ENCODE results near the gene FCAMR.

Gene FCAMR

GRCh38 chr1:207006083-207006482 is 35.8 kb upstream of the FCAMR start:
- H3K27me3 Mint-ChIP-seq: peaks cover 15% of the 10 kb centered on the region

GRCh38 chr1:207004931-207005830 is 34.9 kb upstream of the FCAMR start:
- H3K4me1 Mint-ChIP-seq: peaks cover 5% of the 10 kb centered on the region
- peaks cover 15% of the 10 kb centered on the region for H3K27me3 Mint-ChIP-seq
- H3K36me3 Mint-ChIP-seq: peaks cover 1% of the 10 kb centered on the region
- H3K4me3 Mint-ChIP-seq: no peak overlapping the region
- H3K9me3 Mint-ChIP-seq: peaks cover 2% of the 10 kb centered on the region
- ATAC-seq (ENCODE audit: low read depth): peak; percentile 76
- DNase-seq (ENCODE audit: low spot score in 2 of 2): peak in 1 of 2 donors; percentile 21
- no peak overlapping the region for H3K27ac Mint-ChIP-seq

More at GRCh38 chr1:207006083-207006482, 35.8 kb upstream of the FCAMR start:
- Mint-ChIP-seq H3K4me3 (no peak overlapping the region), H3K4me1 (peaks cover 5% of the 10 kb centered on the region), H3K9me3 (peaks cover 2% of the 10 kb centered on the region), H3K27ac (no peak overlapping the region), H3K36me3 (peaks cover 1% of the 10 kb centered on the region)
- DNase-seq (ENCODE audit: low spot score in 2 of 2) (no peak), ATAC-seq (ENCODE audit: low read depth) (no peak)

- no peak overlapping the region for H3K27ac Mint-ChIP-seq
- H3K27me3 Mint-ChIP-seq: peaks cover 12% of the 10 kb centered on the region
- no peak overlapping the region for H3K4me3 Mint-ChIP-seq
- peaks cover 2% of the 10 kb centered on the region for H3K9me3 Mint-ChIP-seq
- DNase-seq (ENCODE audit: low spot score in 2 of 2) (no peak), ATAC-seq (ENCODE audit: low read depth) (no peak)
- H3K36me3 Mint-ChIP-seq: peaks cover 1% of the 10 kb centered on the region
- peaks cover 5% of the 10 kb centered on the region for H3K4me1 Mint-ChIP-seq
Observed at GRCh38 chr1:207003210-207003609, 33.0 kb upstream of the FCAMR start.

GRCh38 chr1:207002724-207003146 is 32.5 kb upstream of the FCAMR start:
- ATAC-seq (ENCODE audit: low read depth) (no peak), DNase-seq (ENCODE audit: low spot score in 2 of 2) (no peak)
- peaks cover 5% of the 10 kb centered on the region for H3K4me1 Mint-ChIP-seq
- H3K9me3 Mint-ChIP-seq: peaks cover 2% of the 10 kb centered on the region
- peaks cover 12% of the 10 kb centered on the region for H3K27me3 Mint-ChIP-seq
- H3K27ac Mint-ChIP-seq: no peak overlapping the region
- no peak overlapping the region for H3K4me3 Mint-ChIP-seq
- H3K36me3 Mint-ChIP-seq: peaks cover 1% of the 10 kb centered on the region

GRCh38 chr1:207001492-207002245 is 31.4 kb upstream of the FCAMR start:
- no peaks in the 10 kb centered on the region for H3K36me3 Mint-ChIP-seq
- no peak overlapping the region for H3K27ac Mint-ChIP-seq
- peaks cover 5% of the 10 kb centered on the region for H3K4me1 Mint-ChIP-seq
- peaks cover 10% of the 10 kb centered on the region for H3K27me3 Mint-ChIP-seq
- DNase-seq (ENCODE audit: low spot score in 2 of 2): no peak
- ATAC-seq (ENCODE audit: low read depth): no peak
- H3K9me3 Mint-ChIP-seq: no peaks in the 10 kb centered on the region
- H3K4me3 Mint-ChIP-seq: no peak overlapping the region

- DNase-seq (ENCODE audit: low spot score in 2 of 2): no peak
- peaks cover 5% of the 10 kb centered on the region for H3K4me1 Mint-ChIP-seq
- no peak overlapping the region for H3K4me3 Mint-ChIP-seq
- no peak for ATAC-seq (ENCODE audit: low read depth)
- no peak overlapping the region for H3K27ac Mint-ChIP-seq
- peaks cover 6% of the 10 kb centered on the region for H3K27me3 Mint-ChIP-seq
- no peaks in the 10 kb centered on the region for H3K36me3 Mint-ChIP-seq
- H3K9me3 Mint-ChIP-seq: no peaks in the 10 kb centered on the region
Observed at GRCh38 chr1:207000651-207001291, 30.5 kb upstream of the FCAMR start.

- DNase-seq (ENCODE audit: low spot score in 2 of 2) (no peak), ATAC-seq (ENCODE audit: low read depth) (no peak)
- Mint-ChIP-seq H3K4me1 (no peaks in the 10 kb centered on the region), H3K27me3 (peaks cover 4% of the 10 kb centered on the region), H3K27ac (no peak overlapping the region), H3K36me3 (no peaks in the 10 kb centered on the region), H3K4me3 (no peak overlapping the region), H3K9me3 (no peaks in the 10 kb centered on the region)
Observed at GRCh38 chr1:206998816-206999215, 28.6 kb upstream of the FCAMR start.

GRCh38 chr1:206992790-206993189 is 22.5 kb upstream of the FCAMR start:
- no peak overlapping the region for H3K4me3 Mint-ChIP-seq
- no peaks in the 10 kb centered on the region for H3K36me3 Mint-ChIP-seq
- H3K4me1 Mint-ChIP-seq: no peaks in the 10 kb centered on the region
- DNase-seq (ENCODE audit: low spot score in 2 of 2) (no peak), ATAC-seq (ENCODE audit: low read depth) (no peak)
- H3K9me3 Mint-ChIP-seq: no peaks in the 10 kb centered on the region
- peaks cover 9% of the 10 kb centered on the region for H3K27me3 Mint-ChIP-seq
- no peak overlapping the region for H3K27ac Mint-ChIP-seq

GRCh38 chr1:206987873-206988272 is 17.6 kb upstream of the FCAMR start:
- no peaks in the 10 kb centered on the region for H3K36me3 Mint-ChIP-seq
- H3K4me3 Mint-ChIP-seq: no peak overlapping the region
- H3K27me3 Mint-ChIP-seq: peaks cover 17% of the 10 kb centered on the region
- H3K9me3 Mint-ChIP-seq: no peaks in the 10 kb centered on the region
- no peak for ATAC-seq (ENCODE audit: low read depth)
- H3K4me1 Mint-ChIP-seq: no peaks in the 10 kb centered on the region
- DNase-seq (ENCODE audit: low spot score in 2 of 2): no peak
- H3K27ac Mint-ChIP-seq: no peak overlapping the region

GRCh38 chr1:206986885-206987284 is 16.6 kb upstream of the FCAMR start:
- Mint-ChIP-seq H3K27me3 (peaks cover 17% of the 10 kb centered on the region), H3K27ac (no peak overlapping the region), H3K4me1 (no peaks in the 10 kb centered on the region), H3K9me3 (no peaks in the 10 kb centered on the region), H3K36me3 (no peaks in the 10 kb centered on the region), H3K4me3 (no peak overlapping the region)
- ATAC-seq (ENCODE audit: low read depth) (no peak), DNase-seq (ENCODE audit: low spot score in 2 of 2) (no peak)

- Mint-ChIP-seq H3K4me3 (no peak overlapping the region), H3K9me3 (no peaks in the 10 kb centered on the region), H3K4me1 (no peaks in the 10 kb centered on the region), H3K36me3 (no peaks in the 10 kb centered on the region), H3K27me3 (peaks cover 16% of the 10 kb centered on the region), H3K27ac (no peak overlapping the region)
- DNase-seq (ENCODE audit: low spot score in 2 of 2) (no peak), ATAC-seq (ENCODE audit: low read depth) (no peak)
Observed at GRCh38 chr1:206986402-206986801, 16.1 kb upstream of the FCAMR start.

- no peaks in the 10 kb centered on the region for H3K4me1 Mint-ChIP-seq
- H3K9me3 Mint-ChIP-seq: no peaks in the 10 kb centered on the region
- ATAC-seq (ENCODE audit: low read depth) (no peak), DNase-seq (ENCODE audit: low spot score in 2 of 2) (no peak)
- no peak overlapping the region for H3K4me3 Mint-ChIP-seq
- no peaks in the 10 kb centered on the region for H3K36me3 Mint-ChIP-seq
- H3K27ac Mint-ChIP-seq: no peak overlapping the region
- H3K27me3 Mint-ChIP-seq: peaks cover 16% of the 10 kb centered on the region
Observed at GRCh38 chr1:206985162-206985749, 15.0 kb upstream of the FCAMR start.

GRCh38 chr1:206982216-206982615 is 12.0 kb upstream of the FCAMR start:
- H3K27ac Mint-ChIP-seq: no peak overlapping the region
- peak; percentile 62 to 65 for DNase-seq (ENCODE audit: low spot score in 2 of 2)
- ATAC-seq (ENCODE audit: low read depth): peak; percentile 91
- H3K27me3 Mint-ChIP-seq: peaks cover 13% of the 10 kb centered on the region
- no peaks in the 10 kb centered on the region for H3K4me1 Mint-ChIP-seq
- H3K4me3 Mint-ChIP-seq: no peak overlapping the region
- H3K9me3 Mint-ChIP-seq: no peaks in the 10 kb centered on the region
- H3K36me3 Mint-ChIP-seq: no peaks in the 10 kb centered on the region
